Activated T-helper 1 cell treated with anti-CD3 and anti-CD28 coated beads, Interleukin-12 subunit alpha, Interleukin-12 subunit beta, Interleukin-2, Interleukin-4 antibody, amounts not matched to agents 30 ng/mL and 10 ng/mL and 1 ng/mL, durations not matched to agents 14 hours and 24 hours and 36 hours (primary cell): ENCODE measurements around the gene ZNF283. TPM values are rescaled to one million over a fixed set of nuclear protein-coding genes. Genes with fewer than 3 reads are reported as not detected.

Experiments
- total RNA-seq: library from RNA; stranded (reverse); gene quantifications from 2 replicates; pipeline ENCODE4 v1.2.3, GENCODE V29; 2022

Gene ZNF283
- total RNA-seq, 1 donor from 2014 or later, result 4.0 TPM

Other genes starting within 250 kb of the ZNF283 start
- gene IRGQ, start 231.2 kb upstream of the ZNF283 start, total RNA-seq, result 33.5 and 34.9 TPM in 2 replicates
- gene ZNF576, start 230.7 kb upstream of the ZNF283 start, total RNA-seq, result 17.3 and 18.6 TPM in 2 replicates
- 0.10 and 0.13 TPM in 2 replicates for gene SRRM5, start 215.2 kb upstream of the ZNF283 start, total RNA-seq
- 17.9 and 20.3 TPM in 2 replicates for gene ZNF428, start 207.7 kb upstream of the ZNF283 start, total RNA-seq
- gene CADM4, start 187.5 kb upstream of the ZNF283 start, total RNA-seq, result 0.32 and 0.39 TPM in 2 replicates
- gene PLAUR, start 157.2 kb upstream of the ZNF283 start, total RNA-seq, result 10.9 and 12.1 TPM in 2 replicates
- gene IRGC, start 111.2 kb upstream of the ZNF283 start, total RNA-seq, result not detected in 2 replicates
- 86.6 and 89.2 TPM in 2 replicates for gene SMG9, start 72.4 kb upstream of the ZNF283 start, total RNA-seq
- 183 and 185 TPM in 2 replicates for gene KCNN4, start 46.3 kb upstream of the ZNF283 start, total RNA-seq
- gene LYPD5, start 24.9 kb upstream of the ZNF283 start, total RNA-seq, result 0.29 TPM in 1 of 2 replicates, not detected in the other
- 0.59 and 0.60 TPM in 2 replicates for gene ZNF404, start 56.6 kb downstream of the ZNF283 start, total RNA-seq
- gene ZNF45, start 108.0 kb downstream of the ZNF283 start, total RNA-seq, result 11.5 and 13.1 TPM in 2 replicates
- gene ZNF221, start 123.9 kb downstream of the ZNF283 start, total RNA-seq, result 0.56 and 0.75 TPM in 2 replicates
- gene ZNF155, start 156.9 kb downstream of the ZNF283 start, total RNA-seq, result 5.2 and 6.5 TPM in 2 replicates
- 4.0 and 4.3 TPM in 2 replicates for gene ZNF230, start 175.6 kb downstream of the ZNF283 start, total RNA-seq
- 1.2 and 1.5 TPM in 2 replicates for gene ZNF222, start 198.1 kb downstream of the ZNF283 start, total RNA-seq
- gene ZNF223, start 224.7 kb downstream of the ZNF283 start, total RNA-seq, result 0.18 TPM in 1 of 2 replicates, not detected in the other
- 1.3 and 1.4 TPM in 2 replicates for gene ZNF284, start 244.8 kb downstream of the ZNF283 start, total RNA-seq